ENCODE measurements around the gene SH3RF3.

Gene SH3RF3

DNA sequence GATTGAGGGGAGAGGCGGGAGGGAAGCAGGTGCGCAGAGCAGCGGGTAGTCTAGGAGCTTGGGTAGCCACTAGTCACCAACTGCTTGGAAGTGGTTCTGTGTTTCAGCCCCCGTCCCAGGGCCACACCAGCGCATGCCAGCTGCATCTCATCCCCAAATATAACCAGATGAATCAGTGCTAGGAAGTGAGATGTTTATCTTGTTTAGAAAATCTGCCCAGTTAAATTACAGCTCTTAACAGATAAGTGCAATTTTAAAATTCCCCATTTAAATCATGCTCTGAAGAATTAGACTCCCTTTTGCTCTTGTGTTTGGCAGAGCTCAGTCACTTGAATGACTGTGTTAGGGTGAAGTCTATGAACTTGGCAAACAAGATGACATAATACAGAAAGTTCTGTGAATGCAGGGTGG is 291.0 kb downstream of the SH3RF3 start:
- DNase-seq (ENCODE audit: low read depth), result no peak

DNA sequence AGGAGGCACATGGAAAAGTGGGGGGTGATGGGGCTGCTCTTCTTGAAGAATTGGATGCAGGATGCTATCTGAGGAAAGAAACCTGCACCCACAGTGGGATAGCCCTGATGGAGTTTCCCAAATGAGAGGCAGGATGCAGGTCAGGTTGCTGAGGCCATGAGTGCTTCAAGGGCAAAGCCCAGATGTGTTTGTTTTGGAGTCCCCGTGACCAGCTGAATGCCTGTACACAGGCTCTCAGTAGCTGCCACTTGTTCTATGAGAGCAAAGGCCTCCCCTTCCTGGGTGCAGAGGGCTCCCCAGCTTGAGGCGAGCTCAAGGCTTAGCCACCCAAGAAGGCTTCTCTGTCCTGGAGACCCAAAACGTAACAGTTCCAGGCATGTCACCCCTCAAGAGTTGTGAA is 292.1 kb downstream of the SH3RF3 start:
- DNase-seq (ENCODE audit: low read depth), result no peak

GRCh38 chr2:109421642-109422041 is 292.6 kb downstream of the SH3RF3 start:
- no peak for DNase-seq (ENCODE audit: low read depth)

DNA sequence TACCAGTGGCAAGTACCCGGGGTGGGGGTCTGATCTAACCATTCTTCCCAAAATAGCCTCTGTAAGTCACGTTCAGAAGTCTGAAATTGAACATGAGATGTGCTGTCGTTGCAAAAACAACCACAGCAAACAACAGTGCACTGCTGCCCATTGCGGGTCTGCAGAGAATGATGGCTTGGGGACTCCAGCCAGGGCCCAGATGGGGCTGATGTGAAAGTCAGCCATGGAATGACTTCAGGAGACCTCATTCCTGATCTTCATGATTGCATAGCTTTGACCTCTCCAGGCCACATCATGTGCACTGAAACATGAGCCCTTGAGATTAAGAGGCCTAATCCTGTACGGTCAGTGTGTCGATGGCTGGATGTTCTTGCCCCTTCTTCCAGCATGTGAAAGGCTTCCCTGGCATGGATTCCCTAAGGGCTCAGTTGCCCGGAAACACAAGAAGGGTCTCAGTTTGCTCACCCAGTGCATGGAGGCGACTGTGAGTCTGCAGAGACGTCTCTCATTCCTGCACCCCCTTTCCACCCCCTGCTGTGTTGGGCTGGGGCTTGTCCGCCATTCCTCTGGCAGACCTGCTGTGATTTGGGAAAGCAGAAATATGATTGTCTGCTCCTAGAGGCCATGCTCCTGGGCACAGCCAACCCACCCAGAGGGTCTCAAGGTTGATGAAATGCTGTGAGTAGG is 293.2 kb downstream of the SH3RF3 start:
- no peak for DNase-seq (ENCODE audit: low read depth)

DNA sequence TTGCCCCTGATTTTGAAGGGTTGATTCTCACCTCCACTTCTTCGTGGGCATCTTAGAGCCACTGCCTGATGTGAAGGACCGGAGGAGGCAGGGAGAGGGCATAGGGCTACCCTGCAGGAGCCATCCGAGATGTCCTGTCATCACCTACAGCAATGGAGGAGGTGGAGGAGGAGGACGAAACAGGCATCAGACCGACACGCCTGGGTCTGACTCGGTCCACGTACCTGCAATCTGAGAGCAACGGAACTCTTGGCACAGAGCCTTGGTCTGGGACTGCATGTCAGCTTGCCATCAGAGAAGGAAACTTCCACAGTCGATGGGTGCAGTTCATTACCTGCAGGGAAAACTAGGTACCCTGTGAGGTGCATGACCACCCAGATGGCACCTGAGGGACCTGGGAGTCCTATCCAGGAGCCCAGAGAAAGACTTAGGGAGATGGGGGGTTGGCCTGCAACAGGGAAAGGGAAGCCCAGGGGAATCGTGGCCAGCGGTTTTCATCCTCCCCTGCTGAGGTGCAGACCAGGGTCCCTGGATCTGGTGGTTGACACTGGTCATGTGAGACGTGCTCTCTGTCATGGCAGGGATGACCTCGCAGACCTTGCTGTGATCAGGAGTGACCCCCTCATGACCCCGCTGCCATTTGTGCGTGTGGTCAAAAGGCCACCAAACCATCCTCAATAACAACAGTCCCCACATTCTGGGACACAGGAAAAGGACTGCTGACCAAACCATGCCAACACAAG is 293.9 kb downstream of the SH3RF3 start:
- no peak for DNase-seq (ENCODE audit: low read depth)

- DNase-seq (ENCODE audit: low read depth), result no peak
Measured at GRCh38 chr2:109423556-109424359, 294.8 kb downstream of the SH3RF3 start.

DNA sequence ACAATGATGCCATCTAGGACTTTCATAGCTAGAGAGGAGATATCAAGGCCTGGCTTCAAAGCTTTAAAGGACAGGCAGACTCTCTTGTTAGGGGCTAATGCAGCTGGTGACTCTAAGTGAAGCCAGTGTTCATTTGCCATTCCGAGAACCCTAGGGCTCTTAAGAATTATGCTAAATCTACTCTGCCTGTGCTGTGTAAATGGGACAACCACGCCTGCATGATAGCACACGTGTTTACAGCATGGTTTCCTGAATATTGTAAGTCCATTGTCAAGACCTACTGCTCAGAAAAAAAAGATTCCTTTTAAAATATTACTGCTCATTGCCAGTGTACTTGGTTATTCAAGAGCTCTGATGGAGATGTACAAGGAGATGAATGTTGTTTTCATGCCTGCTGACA is 296.4 kb downstream of the SH3RF3 start:
- DNase-seq (ENCODE audit: low read depth), result no peak

- no peak for DNase-seq (ENCODE audit: low read depth)
Measured at GRCh38 chr2:109427661-109428091, 298.7 kb downstream of the SH3RF3 start.

DNA sequence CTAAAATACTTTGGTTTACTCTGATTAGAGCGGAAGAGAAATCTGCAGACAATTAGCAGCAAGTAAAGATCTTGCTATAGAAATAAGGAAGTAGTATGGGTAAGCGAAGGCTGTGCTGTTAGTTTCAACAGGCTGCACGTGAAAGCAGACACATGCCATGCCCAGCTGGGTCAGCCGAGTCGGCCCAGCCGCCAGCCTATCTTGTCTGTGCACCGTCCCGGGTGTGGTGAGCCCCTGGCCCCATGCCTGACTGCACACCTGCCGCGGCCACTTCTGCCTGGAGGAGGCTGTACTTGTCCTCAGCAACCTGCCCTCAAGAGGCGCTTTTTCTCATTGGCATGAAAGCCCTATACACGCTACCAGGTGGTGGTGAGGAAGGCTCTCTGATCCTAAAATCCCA is 299.3 kb downstream of the SH3RF3 start:
- no peak for DNase-seq (ENCODE audit: low read depth)

DNA sequence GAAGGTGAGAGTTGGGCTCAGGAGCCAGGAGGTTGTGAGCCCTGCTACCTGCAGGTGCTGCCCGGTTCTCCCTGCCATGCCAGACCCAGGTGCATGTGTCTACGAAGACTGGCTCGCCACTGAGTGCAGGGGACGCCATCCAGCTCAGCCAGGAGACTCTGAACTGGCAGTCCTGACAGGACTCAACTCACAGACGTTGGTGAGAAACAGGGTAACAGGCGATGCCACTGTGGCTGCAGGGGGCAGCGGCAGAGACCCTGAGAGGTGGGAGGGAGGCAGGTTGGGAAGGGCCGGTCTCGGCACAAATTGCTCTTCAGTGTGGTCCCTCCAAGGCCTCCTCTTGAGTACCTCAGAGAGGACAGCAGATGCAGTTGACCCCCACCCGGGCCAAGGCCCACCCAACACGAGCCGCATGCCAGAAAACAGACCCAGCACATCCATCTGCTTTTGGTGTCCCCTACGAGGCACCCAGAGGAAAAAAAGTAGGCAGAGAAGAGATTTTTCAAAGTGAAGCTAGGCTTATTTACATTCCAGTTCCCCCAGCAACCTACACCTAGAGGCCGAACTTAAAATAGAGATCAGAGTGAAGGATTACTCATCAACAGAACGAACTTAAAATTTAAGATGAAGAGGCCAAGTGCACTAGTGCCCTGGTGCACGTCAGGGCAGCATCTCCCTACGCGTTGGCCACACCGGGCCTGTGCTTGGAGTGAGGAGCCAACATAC is 300.0 kb downstream of the SH3RF3 start:
- no peak for DNase-seq (ENCODE audit: low read depth)

GRCh38 chr2:109429567-109430328 is 300.7 kb downstream of the SH3RF3 start:
- no peak for DNase-seq (ENCODE audit: low read depth)

DNA sequence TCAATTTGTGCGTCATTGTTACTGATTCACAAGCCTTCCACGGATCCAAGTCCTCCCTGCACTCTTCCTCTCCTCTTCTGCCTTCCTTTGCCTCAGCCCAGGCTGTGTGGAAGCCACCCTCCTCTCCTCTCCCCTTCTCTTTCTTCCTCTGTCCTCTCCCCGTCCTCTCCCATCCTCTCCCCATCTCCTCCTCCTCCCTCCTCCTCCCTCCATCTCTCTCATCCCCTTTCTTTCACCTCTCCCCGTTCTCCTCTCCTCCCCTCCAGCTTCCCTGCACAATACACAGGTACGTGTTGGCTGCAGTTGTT is 301.3 kb downstream of the SH3RF3 start:
- DNase-seq (ENCODE audit: low read depth), result no peak

DNA sequence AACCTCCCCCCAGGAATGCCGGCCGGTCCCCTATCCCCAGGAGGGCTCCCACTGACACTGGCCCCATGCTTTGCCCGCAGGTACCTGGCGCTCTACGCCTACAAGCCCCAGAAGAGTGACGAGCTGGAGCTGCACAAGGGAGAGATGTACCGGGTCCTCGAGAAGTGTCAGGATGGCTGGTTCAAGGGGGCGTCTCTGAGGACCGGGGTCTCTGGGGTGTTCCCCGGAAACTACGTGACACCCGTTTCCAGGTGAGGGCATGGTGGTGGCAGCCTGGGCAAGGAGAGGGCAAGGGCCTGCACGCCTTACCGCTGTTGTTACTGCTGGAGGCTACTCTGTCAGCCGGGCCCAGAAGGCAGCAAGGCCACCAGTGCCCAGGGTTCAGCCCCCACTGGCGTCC is 303.4 kb downstream of the SH3RF3 start:
- no peak for DNase-seq (ENCODE audit: low read depth)

- DNase-seq (ENCODE audit: low read depth), result no peak
Measured at GRCh38 chr2:109433486-109433885, 304.5 kb downstream of the SH3RF3 start.

GRCh38 chr2:109433926-109434325 is 304.9 kb downstream of the SH3RF3 start:
- DNase-seq (ENCODE audit: low read depth), result no peak

DNA sequence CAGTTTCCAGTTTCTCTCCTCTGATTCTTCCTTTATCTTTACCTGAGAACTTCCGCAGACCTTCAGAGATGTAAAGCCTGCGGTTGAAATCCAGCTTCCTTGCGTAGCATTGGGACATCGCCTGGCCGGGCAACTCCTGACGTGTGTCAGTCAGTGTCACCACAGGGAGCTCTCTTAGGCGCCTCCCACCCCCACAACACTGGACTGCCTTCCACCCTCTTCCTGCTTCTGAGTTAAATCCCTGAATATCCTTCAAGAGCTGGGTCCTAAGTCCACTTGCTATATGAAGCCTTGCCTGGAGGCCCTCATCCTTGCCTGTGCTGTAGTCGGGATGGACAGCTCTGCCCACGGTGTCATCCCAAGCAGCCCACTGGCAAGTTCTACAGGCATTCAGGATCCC is 305.3 kb downstream of the SH3RF3 start:
- DNase-seq (ENCODE audit: low read depth), result no peak

GRCh38 chr2:109435066-109435690 is 306.2 kb downstream of the SH3RF3 start:
- DNase-seq (ENCODE audit: low read depth), result no peak

- no peak for DNase-seq (ENCODE audit: low read depth)
Measured at GRCh38 chr2:109435901-109436598, 307.0 kb downstream of the SH3RF3 start.

DNA sequence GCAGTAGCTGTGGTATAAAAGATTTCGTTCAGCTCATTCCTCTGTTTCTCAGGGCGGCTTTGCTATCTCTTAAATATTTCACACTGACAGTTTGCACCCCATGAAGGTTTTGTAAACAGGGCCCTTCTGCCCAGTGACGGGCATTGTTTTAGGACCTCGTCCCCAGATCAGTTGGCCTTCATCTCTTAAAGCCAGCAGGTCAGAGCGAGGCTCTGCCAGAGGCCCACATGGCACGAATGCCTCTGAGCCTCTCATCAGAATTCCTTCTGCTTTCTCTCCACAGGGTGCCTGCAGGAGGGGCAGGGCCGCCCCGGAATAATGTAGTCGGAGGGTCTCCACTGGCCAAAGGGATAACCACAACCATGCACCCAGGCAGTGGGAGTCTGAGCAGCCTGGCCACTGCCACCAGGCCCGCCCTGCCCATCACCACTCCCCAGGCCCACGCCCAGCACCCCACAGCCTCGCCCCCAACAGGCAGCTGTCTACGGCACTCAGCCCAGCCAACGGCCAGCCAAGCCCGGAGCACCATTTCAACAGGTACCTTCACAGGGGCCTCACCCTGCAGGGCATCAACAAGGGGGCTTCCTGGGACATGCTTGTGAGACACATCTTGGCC is 307.7 kb downstream of the SH3RF3 start:
- DNase-seq (ENCODE audit: low read depth), result no peak

All from stimulated activated CD8-positive, alpha-beta memory T cell treated with anti-CD3 and anti-CD28 coated beads, Interleukin-4, amount 100 ng/mL, for 24 hours (primary cell).